HG02884 (cell line): ENCODE data around the gene TRIOBP.
"Not testable (repeated sequence)": the region's sequence is repeated elsewhere in the genome, so short reads cannot be mapped to it uniquely, and the experiment has no call there.

Experiments
- ATAC-seq: cut with Tn5 transposase; IDR thresholded peaks from one replicate; pipeline ENCODE4 v1.9.1; 2021; ENCODE audit warnings: mild to moderate bottlenecking, moderate library complexity; ENCODE audit not compliant: unreplicated experiment

The TRIOBP gene

DNA sequence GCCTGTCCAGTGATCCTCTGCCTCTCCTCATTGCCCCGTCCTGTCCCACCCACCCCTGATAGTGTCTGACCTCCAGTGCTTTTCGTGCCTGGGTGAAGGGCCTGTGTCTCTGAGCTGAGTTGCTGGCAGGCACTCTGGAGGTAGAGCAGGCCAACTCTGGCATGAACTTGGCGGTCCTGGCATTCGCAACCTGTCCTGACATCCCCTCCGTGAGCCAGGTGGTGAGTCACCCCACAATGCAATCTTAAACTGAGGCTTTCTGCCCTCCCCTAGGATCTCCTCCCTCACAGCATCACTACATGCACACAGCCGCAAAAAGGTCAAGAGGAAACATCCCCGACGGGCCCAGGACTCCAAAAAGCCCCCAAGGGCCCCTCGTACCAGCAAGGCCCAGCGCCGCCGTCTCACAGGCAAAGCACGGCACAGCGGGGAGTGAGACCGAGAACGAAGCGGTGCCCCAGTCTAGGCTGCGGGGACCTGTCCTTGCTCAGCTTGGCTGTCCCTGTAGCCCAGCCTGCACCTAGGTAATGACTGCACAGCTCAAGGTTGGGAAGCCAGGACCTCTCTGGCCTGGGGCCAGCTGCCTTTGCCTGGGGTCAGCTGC is 5.8 kb upstream of the TRIOBP start:
- ATAC-seq = no peak

DNA sequence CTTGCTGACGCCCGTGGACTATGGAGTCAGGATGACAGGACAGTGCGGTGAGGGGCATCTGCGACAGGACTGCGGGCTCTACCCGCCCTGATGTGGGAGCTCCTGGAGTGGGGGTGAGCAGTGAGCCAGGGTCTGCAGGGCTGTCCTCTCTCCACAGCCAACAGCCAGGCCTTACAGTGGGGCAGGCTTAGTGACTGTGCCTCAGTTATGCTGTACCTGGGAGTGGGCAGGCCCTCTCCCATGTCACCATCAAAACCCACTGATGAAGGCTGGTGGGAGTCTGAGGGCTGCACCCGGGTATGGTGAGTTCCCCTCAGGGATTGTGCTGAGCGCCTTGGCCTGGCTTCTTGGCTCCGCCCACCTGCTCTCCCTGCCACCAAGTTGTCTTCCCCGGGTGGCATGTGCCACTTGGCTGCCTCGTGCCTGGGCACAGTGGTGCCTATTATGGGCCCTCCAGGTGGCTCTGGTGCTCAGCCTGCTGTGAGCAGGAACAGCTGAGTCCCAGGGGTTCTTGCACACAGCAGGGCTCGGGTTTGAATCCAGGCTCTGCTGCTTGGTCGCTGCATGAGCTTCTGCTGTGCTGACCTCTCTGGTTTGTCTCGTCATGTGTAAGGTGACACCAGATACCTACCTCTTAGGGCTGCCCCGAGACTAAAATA is 4.1 kb upstream of the TRIOBP start:
- ATAC-seq = no peak

DNA sequence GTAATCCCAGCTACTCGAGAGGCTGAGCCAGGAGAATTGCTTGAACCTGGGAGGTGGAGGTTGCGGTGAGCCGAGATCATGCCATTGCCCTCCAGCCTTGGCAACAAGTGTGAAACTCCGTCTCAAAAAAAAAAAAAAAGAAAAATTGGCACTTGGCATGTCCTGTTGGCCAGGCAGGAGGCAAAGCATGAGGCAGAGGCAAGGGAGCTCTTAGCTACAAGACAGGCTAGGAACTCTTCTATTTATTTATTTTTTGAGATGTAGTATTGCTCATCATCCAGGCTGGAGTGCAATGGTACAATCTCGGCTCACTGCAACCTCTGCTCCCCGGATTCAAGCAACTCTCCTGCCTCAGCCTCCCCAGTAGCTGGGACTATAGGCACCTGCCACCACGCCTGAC is 2.7 kb upstream of the TRIOBP start:
- ATAC-seq = not testable (repeated sequence)

DNA sequence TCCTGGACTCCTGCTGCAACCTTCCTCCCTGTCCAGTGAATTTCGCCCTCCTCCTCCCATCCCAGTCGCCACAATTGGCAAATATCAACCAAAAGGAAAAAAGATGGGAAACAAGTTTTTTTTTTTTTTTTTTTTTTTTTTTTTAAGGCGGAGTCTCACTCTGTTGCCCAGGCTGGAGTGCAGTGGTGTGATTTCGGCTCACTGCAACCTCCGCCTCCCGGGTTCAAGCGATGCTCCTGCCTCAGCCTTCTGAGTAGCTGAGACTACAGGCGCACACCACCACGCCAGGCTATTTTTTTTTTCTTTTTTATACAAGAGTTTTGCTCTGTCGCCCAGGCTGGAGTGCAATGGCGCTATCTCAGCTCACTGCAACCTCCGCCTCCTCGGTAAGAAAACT is 590 bp upstream of the TRIOBP start:
- not testable (repeated sequence) for ATAC-seq

DNA sequence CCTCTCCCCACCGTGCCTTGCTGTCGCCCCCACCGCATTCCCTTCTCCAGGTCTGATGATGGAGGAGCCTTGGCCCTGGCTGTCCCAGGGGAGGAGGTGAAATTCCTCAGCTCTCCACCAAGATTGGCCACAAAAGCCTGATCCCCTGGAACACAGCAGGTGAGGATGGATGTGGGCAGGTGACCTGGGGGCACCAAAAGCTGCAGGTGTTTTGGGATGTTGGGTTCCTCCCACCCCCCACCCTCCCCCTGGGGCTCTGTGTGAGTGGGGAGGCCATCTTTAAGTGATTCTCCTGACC is 639 bp downstream of the TRIOBP start:
- ATAC-seq = no peak

DNA sequence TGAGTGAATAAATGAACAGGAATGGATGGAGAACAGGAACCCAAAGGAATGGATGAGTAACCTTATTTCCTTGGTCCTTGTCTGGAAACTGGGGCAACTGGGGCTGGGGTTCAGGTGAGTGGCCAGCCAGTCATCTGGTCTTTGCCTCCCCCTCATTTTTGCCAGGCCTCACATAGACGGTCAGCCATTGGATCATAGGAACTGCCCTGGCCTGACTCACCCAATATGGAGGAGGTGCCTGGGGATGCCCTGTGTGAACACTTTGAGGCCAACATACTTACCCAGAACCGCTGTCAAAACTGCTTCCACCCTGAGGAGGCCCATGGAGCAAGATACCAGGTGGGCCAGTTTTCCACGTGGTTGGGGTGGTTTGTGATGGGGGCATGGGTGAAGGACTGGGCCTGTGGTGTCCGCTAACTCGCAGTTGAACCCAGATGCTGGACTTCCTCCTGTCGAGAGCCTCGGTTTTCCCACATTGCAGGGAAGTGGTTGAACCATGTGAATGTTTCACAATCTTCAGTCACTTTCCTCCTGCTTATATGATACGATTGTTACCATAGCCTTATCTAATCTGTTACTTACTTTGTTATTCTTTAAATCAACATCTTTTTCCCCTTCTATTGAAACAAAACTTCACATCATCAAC is 4.4 kb downstream of the TRIOBP start:
- no peak for ATAC-seq

DNA sequence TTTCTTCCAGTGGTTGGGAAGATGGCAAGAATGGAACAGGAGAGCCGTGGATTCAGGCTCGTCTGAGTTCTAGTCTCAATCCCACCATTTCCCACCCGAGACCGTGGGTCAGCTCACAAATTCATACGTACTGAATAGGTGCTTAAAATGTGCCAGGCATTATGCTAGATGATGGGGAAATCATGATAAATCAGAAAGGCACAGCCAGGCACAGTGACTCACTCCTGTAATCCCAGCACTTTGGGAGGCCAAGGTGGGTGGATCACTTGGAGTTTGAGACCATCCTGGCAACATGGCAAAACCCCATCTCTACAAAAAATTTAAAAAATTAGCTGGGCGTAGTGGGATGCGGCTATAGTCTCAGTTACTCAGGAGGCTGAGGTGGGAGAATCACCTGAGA is 7.1 kb downstream of the TRIOBP start:
- no peak for ATAC-seq

DNA sequence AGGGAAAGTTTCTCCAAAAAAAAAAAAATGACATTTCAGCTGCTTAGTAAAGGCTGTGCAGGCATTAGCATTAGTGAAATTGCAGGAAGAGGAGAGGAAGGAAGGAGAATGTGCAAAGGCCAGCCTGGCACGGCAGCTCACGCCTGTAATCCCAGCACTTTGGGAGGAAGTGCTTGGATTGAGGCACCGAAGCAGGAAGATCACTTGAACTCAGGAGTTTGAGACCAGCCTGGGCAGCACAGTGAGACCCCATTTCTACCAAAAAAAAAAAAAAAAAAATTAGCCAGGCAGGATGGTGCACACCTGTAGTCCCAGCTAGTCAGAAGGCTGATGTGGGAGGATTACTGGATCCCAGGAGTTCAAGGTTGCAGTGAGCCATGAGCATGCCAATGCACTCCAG is 7.8 kb downstream of the TRIOBP start:
- no peak for ATAC-seq

DNA sequence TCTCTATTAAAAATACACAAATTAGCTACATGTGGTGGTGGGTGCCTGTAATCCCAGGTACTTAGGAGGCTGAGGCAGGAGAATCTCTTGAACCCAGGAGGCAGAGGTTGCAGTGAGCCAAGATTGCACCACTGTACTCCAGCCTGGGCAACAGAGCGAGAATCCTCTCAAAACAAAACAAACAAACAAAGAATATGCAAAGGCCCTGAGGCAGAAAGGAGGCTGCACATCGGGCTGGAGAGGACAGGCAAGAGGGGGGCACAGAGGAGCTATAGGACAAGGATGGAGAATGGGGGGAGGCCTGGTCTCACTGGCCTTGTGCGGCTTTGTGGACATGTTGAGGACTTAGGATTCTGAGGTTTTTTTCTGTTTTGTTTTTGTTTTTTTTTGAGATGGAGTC is 8.4 kb downstream of the TRIOBP start:
- no peak for ATAC-seq

DNA sequence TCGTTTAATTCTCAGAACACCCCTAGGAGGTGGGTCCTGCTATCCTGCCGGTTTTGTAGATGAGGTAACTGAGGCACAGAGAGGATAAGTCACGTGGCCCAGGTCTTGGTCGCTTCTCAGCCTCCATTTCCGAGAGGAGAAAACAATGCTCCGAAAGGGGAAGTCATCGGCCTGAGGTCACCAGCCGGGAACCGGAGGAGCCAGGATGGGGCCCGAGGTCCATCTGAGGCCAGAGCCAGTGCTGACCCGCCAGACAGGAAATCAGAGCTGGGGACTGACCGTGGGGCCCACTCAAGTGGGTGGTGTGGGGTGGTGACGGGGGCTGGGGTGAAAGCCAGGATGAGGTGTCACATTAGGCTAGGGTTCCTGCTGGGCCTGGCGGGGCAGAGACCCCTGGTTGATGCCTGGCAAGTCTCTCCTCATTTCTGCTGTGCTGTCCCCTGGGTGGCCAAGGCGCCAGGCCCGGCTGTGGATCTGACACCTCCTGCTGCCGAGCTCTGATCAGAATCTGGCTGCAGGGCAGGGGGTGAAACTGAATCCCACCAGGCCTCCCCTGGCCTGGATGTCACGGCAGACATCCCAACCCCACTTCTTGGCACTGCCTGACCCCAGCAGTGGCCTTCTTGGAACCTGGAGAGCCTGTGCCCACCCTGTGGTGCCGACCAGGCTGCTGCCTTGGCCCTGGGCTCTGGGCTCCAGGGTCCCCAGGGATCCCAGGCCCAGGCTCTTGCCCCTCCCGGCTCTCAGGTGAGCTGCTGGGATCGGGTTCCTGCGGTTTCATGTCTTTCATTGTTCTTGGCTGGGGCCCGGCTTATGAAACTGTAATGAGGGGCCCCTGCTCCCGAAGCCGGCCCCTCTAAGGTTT is 12.0 kb downstream of the TRIOBP start:
- no peak for ATAC-seq

DNA sequence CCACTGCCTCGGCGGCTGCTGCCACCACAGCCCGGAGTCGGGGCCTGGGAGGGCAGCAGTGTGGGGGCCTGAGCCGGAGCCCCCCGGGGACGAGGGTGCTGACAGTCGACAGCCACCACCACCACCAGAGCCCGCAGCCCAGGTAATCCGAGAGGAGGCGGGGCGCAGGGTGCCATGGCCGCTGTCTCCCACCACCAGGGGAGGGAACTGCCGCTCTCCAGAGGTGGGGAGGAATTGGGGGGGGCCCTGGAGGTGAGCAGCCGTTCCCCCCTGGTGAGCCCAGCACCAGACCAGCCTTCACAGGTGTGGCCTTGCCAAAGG is 12.6 kb downstream of the TRIOBP start:
- no peak for ATAC-seq

DNA sequence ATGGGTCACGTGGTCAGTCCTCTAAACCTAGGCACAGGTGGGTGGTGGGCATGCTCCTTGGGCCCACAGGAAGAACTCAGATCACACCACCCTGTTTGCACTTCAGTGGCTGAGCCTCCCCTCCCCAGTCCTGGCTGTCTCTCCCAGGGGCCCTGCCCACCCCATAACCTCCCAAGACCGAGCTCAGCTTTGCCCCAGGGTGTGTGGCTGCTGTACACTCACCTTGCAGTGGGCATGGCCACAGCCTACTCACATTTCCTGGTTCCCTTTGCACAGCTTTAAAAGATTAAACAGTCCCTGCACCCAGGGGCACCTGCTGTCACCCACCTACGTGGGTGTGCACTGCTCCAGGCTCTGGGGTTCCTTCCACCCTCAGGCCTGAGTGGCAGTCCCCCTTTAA is 13.8 kb downstream of the TRIOBP start:
- no peak for ATAC-seq

DNA sequence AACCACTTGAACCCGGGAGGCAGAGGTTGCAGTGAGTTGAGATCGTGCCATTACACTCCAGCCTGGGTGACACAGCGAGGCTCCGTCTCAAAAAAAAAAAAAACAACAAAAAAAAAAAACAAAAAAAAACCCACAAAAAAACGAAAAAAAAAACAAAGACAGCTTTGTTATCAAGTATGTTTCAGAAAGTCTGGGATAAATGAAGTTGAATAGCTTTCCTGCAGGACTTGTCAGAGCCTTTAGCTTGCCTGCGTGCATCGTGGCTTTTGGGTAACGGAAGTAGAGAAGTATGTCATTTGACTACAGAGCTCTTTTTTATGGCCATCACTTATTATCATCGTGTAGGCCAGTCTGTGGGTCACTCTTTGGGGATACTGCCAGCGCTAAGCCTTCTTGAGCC is 14.6 kb downstream of the TRIOBP start:
- no peak for ATAC-seq

DNA sequence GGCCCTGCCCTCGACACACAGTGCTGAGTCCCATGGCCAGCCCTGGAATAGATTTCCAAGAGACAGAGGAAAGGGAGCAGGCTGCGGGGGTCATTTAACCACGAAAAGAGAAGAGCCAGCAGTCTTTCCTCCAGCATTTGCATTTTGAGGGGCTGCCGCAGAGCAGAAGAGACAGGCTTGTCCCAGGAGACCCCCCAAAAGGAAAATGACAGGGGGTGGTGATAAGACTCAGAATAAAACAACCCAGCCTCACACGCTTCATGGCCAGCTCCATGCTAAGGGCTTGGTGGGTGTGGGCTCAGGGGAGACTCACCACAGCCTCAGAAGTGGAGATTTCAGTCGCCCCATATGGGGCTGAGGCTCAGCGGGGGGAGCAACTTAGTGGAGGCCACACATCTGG is 16.9 kb downstream of the TRIOBP start:
- ATAC-seq = no peak

DNA sequence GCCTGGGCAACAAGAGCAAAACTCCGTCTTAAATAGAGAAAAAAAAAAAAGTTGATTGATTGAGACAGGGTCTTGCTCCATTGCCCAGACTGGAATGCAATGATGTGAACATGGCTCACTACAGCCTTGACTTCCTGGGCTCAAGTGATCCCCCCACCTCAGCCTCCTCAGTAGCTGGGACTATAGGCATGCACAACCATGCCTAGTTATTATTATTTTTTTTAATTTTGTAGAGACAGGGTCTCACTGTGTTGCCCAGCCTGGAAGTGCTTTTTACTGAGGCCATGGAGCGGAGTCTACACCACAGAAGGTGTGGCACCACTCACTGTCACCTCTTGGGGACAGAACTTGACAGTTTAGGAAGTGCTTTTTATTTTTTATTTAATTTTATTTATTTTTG is 17.8 kb downstream of the TRIOBP start:
- ATAC-seq = no peak

DNA sequence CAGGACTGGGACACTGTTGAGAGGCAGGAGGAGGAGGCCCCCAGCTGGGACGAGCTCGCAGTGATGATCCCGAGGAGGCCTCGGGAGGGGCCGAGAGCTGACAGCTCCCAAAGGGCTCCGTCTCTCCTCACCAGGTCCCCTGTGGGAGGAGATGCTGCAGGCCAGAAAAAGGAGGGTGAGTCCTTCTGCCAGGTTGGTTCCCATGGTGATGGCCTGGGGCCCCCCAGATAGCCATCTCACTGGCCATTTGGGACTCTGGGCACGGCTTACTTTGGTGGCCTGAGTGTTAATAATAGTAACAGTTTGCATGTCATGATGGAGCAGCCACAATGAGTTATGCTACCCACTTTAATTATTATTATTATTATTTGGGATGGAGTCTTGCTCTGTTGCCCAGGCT is 18.9 kb downstream of the TRIOBP start:
- ATAC-seq = no peak

DNA sequence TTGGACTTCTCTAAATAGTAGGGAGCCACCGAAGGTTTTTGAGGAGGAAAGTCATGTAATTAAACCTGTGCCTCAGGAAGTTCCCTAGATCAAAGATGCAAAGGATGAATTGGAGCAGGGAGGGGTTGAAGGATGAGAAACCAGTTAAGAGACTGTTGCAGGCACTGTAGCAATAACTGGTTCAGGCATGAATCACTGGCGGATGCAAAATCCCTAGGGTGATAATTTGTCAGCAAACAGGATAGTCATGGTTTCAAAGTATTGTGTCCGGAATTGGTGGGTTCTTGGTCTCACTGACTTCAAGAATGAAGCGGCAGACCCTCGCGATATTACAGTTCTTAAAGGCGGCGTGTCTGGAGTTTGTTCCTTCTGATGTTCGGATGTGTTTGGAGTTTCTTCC is 19.9 kb downstream of the TRIOBP start:
- no peak for ATAC-seq

DNA sequence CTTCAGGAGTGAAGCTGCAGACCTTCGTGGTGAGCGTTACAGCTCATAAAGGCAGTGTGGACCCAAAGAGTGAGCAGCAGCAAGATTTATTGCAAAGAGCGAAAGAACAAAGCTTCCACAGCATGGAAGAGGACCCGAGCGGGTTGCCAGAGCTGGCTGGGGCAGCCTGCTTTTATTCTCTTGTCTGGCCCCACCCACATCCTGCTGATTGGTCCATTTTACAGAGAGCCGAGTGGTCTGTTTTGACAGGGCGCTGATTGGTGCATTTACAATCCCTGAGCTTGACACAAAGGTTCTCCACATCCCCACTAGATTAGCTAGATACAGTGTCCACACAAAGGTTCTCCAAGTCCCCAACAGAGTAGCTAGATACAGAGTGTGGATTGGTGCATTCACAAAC is 20.4 kb downstream of the TRIOBP start:
- ATAC-seq = not testable (repeated sequence)

DNA sequence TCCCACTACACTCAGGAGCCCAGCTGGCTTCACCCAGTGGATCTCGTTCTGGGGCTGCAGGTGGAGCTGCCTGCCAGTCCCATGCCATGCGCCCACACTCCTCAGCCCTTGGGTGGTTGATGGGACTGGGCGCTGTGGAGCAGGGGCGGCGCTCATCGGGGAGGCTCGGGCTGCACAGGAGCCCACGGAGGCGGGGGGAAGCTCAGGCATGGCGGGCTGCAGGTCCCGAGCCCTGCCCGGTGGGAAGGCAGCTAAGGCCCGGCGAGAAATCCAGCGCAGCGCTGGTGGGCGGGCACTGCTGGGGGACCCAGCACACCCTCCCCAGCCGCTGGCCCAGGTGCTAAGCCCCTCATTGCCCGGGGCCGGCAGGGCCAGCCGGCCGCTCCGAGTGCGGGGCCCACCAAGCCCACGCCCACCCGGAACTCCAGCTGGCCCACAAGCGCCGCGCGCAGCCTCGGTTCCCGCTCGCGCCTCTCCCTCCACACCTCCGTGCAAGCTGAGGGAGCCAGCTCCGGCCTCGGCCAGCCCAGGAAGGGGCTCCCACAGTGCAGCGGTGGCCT is 21.0 kb downstream of the TRIOBP start:
- not testable (repeated sequence) for ATAC-seq

DNA sequence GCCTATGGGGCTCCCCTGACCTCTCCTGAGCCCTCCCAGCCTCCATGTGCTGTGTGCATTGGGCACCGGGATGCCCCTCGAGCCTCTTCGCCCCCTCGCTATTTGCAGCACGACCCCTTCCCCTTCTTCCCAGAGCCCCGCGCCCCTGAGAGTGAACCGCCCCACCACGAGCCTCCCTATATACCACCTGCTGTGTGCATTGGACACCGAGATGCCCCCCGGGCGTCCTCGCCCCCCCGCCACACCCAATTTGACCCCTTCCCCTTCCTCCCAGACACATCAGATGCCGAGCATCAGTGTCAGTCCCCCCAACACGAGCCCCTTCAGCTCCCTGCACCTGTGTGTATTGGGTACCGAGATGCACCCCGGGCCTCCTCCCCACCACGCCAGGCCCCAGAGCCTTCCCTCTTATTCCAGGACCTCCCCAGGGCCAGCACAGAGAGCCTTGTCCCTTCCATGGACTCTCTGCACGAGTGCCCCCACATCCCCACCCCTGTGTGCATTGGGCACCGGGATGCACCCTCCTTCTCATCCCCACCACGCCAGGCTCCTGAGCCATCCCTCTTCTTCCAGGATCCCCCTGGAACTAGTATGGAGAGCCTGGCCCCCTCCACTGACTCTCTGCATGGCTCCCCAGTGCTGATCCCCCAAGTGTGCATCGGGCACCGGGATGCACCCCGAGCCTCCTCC is 28.8 kb downstream of the TRIOBP start:
- ATAC-seq = no peak

DNA sequence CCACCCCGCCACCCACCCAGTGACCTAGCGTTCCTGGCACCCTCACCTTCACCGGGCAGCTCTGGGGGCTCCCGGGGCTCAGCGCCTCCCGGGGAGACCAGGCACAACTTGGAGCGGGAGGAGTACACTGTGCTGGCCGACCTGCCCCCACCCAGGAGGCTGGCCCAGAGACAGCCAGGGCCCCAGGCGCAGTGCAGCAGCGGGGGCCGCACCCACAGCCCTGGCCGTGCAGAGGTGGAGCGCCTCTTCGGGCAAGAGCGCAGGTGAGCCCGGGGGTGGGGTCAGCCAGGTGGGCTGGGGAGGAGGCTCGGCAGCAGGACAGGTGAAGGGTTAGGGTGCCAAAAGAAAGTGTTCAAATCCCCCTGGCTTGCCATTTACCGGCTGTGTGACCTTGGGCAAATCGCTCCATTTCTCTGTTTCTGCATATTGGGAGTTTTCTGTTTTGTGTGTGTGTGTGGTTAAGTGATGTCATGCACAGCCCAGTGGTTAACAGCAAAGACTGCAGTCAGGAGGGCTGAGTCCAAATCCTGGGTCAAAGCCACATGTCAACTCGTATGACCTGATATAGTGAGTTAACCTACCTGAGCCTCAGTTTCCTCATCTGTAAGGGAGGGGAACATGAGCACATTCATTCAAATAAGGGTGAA is 29.5 kb downstream of the TRIOBP start:
- no peak for ATAC-seq
